BE2C (cell line): Measurements from ENCODE around the gene SELENOF.

ENCODE experiments used
- DNase-seq: peaks from one replicate; pipeline ENCODE4 v3.0.0-alpha.2; 2020
- H3K27me3 ChIP-seq: fragments of 250-450 bp; sonication (Bioruptor Pico); 2 replicates; pipeline ENCODE4 v1.5.1; 2020; ENCODE audit warnings: mild to moderate bottlenecking
- H3K36me3 ChIP-seq: fragments of 250-450 bp; sonication (Bioruptor Pico); 2 replicates; pipeline ENCODE4 v1.5.1; 2020; ENCODE audit warnings: mild to moderate bottlenecking
- H3K4me1 ChIP-seq: fragments of 250-450 bp; sonication (Bioruptor Pico); 2 replicates; pipeline ENCODE4 v1.5.1; 2020
- H3K4me3 ChIP-seq: 2 replicates; pipeline ENCODE4 v1.5.1; 2011; ENCODE audit warnings: low read depth, low read length
- H3K9me3 ChIP-seq: fragments of 250-450 bp; sonication (Bioruptor Pico); 2 replicates; pipeline ENCODE4 v1.5.1; 2020
- TF ChIP-seq, protein P1 (sequence below): IDR thresholded peaks from 2 replicates; pipeline ENCODE4 v1.5.1; 2012; ENCODE audit warnings: mild to moderate bottlenecking, low read depth, low read length

SELENOF gene

DNA sequence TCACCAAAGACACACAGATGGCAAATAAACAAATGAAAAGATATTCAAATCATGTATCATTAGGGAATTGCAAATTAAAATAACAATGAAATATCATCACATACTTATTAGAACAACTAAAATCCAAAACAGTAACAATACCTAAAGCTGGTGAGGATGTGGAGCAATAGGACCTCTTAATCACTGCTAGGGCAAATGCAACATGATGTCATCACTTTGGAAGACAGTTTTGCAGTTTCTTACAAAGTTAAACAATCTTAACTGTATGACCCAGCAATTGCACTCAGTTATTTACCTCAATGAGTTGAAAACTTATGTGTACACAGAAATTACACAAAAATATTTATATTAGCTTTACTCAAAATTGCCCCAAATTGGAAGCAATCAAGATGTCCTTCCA, 47.3 kb downstream of the SELENOF start:
- Histone ChIP-seq H3K4me1 (no peaks in the 10 kb centered on the region), H3K36me3 (no peaks in the 10 kb centered on the region), H3K4me3 (no peak overlapping the region), H3K27me3 (no peaks in the 10 kb centered on the region), H3K9me3 (no peaks in the 10 kb centered on the region)
- no peak for DNase-seq
- TF ChIP-seq, protein P1, sequence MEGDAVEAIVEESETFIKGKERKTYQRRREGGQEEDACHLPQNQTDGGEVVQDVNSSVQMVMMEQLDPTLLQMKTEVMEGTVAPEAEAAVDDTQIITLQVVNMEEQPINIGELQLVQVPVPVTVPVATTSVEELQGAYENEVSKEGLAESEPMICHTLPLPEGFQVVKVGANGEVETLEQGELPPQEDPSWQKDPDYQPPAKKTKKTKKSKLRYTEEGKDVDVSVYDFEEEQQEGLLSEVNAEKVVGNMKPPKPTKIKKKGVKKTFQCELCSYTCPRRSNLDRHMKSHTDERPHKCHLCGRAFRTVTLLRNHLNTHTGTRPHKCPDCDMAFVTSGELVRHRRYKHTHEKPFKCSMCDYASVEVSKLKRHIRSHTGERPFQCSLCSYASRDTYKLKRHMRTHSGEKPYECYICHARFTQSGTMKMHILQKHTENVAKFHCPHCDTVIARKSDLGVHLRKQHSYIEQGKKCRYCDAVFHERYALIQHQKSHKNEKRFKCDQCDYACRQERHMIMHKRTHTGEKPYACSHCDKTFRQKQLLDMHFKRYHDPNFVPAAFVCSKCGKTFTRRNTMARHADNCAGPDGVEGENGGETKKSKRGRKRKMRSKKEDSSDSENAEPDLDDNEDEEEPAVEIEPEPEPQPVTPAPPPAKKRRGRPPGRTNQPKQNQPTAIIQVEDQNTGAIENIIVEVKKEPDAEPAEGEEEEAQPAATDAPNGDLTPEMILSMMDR, result no peak

DNA sequence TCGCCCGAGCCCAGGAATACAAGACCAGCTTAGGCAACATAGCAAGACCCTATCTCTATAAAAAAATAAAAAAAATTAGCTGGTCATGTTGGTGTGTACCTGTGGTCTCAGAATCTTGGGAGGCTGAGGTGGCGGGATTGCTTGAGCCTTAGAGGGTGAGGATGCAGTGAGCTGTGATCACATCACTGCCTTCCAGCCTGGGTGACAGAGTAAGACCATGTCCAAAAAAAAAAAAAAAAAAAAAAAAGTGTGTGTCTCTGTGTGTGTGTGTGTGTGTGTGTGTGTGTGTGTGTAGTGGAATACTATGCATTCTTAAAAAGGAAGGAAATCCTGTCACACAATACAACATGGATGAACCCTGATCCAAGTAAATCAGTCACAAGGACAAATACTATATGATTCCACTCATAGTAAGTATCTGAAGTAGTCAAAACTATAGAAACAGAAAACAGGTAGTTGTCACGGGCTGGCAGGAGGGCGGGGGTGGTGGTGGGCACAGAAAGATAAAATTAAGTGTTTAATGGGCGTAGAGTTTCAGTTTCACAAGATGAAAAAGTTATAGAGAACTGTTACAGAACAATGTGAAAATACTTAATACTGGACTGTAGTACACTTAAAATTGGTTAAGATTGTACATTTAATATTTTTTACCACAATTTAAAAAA, 47.8 kb downstream of the SELENOF start:
- Histone ChIP-seq H3K9me3 (no peaks in the 10 kb centered on the region), H3K4me1 (no peaks in the 10 kb centered on the region), H3K4me3 (no peak overlapping the region), H3K27me3 (no peaks in the 10 kb centered on the region), H3K36me3 (no peaks in the 10 kb centered on the region)
- TF ChIP-seq, protein P1, result no peak
- no peak for DNase-seq

DNA sequence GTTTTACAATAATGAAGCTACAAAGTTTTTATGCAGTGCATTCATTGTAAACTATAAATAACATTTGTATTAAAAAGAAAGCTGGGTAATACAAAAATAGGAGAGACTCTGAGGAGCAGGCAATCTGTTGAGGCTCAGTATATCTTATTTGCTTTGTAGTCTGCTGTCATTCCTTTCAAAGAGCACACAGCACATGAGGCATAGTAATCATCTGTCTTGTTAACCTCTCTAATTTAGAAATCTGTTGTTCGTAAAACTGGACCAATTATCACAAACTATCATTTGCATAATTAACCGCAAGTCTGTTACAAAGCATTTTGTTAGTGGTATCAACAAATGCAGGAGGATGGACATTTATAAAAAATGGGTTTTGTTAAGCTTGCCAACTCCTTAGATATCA, 51.0 kb downstream of the SELENOF start:
- Histone ChIP-seq H3K9me3 (no peaks in the 10 kb centered on the region), H3K4me3 (no peak overlapping the region), H3K4me1 (no peaks in the 10 kb centered on the region), H3K36me3 (no peaks in the 10 kb centered on the region), H3K27me3 (no peaks in the 10 kb centered on the region)
- TF ChIP-seq, protein P1, result no peak
- no peak for DNase-seq

DNA sequence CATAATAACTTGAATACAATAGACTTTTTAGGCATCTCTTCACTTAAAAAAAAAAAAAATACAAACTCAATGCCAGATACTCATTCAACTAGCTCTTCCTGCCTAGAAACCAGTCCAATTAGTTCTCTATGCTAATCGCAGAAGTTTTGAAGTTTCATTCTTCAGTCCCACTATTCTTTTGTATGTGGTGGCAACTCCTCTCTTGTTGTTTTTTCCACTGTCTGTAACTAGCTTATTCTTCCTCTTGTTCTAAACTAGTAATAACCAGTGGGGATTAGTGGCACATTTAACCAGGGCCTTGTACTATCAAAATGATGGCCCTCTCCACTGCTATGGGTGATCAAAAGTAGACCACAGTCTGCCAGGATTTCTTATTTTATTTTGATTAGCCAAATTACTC, 52.5 kb downstream of the SELENOF start:
- TF ChIP-seq, protein P1, result no peak
- H3K9me3 ChIP-seq, result no peaks in the 10 kb centered on the region
- DNase-seq, result no peak

DNA sequence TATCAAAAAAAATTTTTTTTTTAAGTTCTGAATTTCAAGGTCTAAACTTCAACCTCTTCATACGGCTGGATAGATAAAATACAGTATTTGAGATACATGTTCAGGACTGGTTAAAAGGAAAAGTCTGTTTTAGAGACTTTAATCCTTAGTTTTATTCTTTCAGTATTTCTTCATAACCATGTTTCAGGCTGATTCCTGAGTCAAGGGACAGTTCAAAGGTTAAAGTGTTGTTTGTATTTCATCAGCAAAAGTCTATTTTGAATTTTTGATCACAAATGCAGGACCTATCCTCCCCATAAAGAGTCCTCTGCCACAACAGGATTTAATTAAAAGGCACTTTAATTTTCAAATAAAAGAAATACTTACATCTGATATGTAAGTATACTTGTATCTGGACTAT, 53.5 kb downstream of the SELENOF start:
- Histone ChIP-seq H3K27me3 (no peaks in the 10 kb centered on the region), H3K4me1 (no peaks in the 10 kb centered on the region), H3K36me3 (no peaks in the 10 kb centered on the region), H3K9me3 (no peaks in the 10 kb centered on the region), H3K4me3 (no peak overlapping the region)
- DNase-seq, result no peak
- TF ChIP-seq, protein P1, result no peak

More for the DNA sequence above, 52.5 kb downstream of the SELENOF start:
- Histone ChIP-seq H3K36me3 (no peaks in the 10 kb centered on the region), H3K27me3 (no peaks in the 10 kb centered on the region), H3K4me3 (no peak overlapping the region), H3K4me1 (no peaks in the 10 kb centered on the region)

DNA sequence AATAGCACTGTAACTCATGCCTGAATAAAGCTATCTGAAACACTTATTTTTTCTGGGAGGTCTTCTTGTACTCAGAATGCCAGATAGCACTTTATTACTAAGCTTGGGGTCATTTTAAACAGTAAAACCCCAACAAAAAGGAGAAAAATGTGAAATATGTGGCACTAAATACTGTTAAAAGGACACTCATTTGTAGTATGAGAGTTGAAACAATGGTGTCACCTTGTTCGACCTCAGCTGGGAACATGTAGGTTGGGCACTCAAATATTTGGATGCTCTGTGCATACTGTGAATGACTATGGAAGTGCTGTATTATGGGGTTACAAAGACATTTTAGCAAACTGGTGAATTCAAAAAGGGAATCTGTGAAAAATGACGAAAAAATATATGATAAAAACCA, 53.9 kb downstream of the SELENOF start:
- Histone ChIP-seq H3K36me3 (no peaks in the 10 kb centered on the region), H3K4me1 (no peaks in the 10 kb centered on the region), H3K4me3 (no peak overlapping the region), H3K9me3 (no peaks in the 10 kb centered on the region), H3K27me3 (no peaks in the 10 kb centered on the region)
- no peak for DNase-seq
- TF ChIP-seq, protein P1, result no peak
